ENCODE results near the gene OR2AJ1.

The OR2AJ1 gene

GRCh38 chr1:247961791-247962190 is 37.1 kb downstream of the OR2AJ1 start:
- no peak for DNase-seq (ENCODE audit: low read depth in 2 of 2)

- DNase-seq (ENCODE audit: low read depth in 2 of 2), result no peak
Measured at GRCh38 chr1:247962911-247963588, 38.4 kb downstream of the OR2AJ1 start.

GRCh38 chr1:247964933-247965332 is 40.2 kb downstream of the OR2AJ1 start, which contains the start of gene OR2AK2:
OR2AK2 (plus strand) TSS chr1:247965233; CDS start chr1:247965377, 144 bp downstream.
- DNase-seq (ENCODE audit: low read depth in 2 of 2), result no peak

GRCh38 chr1:247966532-247967204 is 42.0 kb downstream of the OR2AJ1 start:
- DNase-seq (ENCODE audit: low read depth in 2 of 2), result no peak
